GM23338 (cell line): ENCODE data around the gene SLC35A3. TPM values are rescaled to one million over a fixed set of nuclear protein-coding genes. Genes with fewer than 3 reads are reported as not detected.

ENCODE experiments used
- polyA plus RNA-seq: library from polyadenylated mRNA; unstranded; fragments of >200 nt; fragmentation: Nextera tagmentation; extraction: Ambion mirVana; gene quantifications from 2 replicates; pipeline ENCODE4 v1.2.1, GENCODE V29; 2016
- small RNA-seq: library from RNA; depleted of rRNA; stranded (forward); fragments of <200 nt; gene quantifications from one replicate; pipeline ENCODE3, GENCODE V24; 2014; ENCODE audit warnings: low replicate concordance
- total RNA-seq: library from RNA; depleted of rRNA; stranded (reverse); fragments of >200 nt; shearing (Covaris generic); gene quantifications from 2 replicates; pipeline ENCODE4 v1.2.3, GENCODE V29; 2014; rRNA removed

The SLC35A3 gene
- total and polyA plus RNA-seq, 2 experiments from 2014 or later: 7.6 to 27.2 TPM

Small RNA genes within 50 kb of the gene (small RNA-seq; reads per million reads assigned to genes)
- gene RNU6-1318P: not detected
- gene RNU6-750P: not detected

Other genes with a start within 250 kb of the SLC35A3 start
- gene FRRS1, start 203.4 kb upstream of the SLC35A3 start, total RNA-seq: 3.7 and 6.8 TPM in 2 replicates
- 0.09 and 0.34 TPM in 2 replicates for gene FRRS1, start 203.4 kb upstream of the SLC35A3 start, polyA plus RNA-seq
- 22.9 and 30.6 TPM in 2 replicates for gene AGL, start 119.6 kb upstream of the SLC35A3 start, total RNA-seq
- gene AGL, start 119.6 kb upstream of the SLC35A3 start, polyA plus RNA-seq: 11.8 and 13.4 TPM in 2 replicates
- 16.7 and 17.0 TPM in 2 replicates for gene SASS6, start 162.9 kb downstream of the SLC35A3 start, total RNA-seq
- 17.4 and 21.1 TPM in 2 replicates for gene SASS6, start 162.9 kb downstream of the SLC35A3 start, polyA plus RNA-seq
- 14.5 and 27.4 TPM in 2 replicates for gene TRMT13, start 163.2 kb downstream of the SLC35A3 start, total RNA-seq
- 16.4 and 22.8 TPM in 2 replicates for gene TRMT13, start 163.2 kb downstream of the SLC35A3 start, polyA plus RNA-seq
- gene LRRC39, start 208.3 kb downstream of the SLC35A3 start, total RNA-seq: 0.87 TPM in 1 of 2 replicates, not detected in the other
- gene LRRC39, start 208.3 kb downstream of the SLC35A3 start, polyA plus RNA-seq: 0.35 and 0.48 TPM in 2 replicates